Iris pigment epithelial cell (primary cell): ENCODE data around the gene FUCA1.
A peak's percentile ranks its signal among the peaks of the same experiment; 100 is the strongest.

ENCODE experiments used
- DNase-seq: peaks from one replicate; pipeline ENCODE4 v3.0.0-alpha.2; 2011; ENCODE audit warnings: low read depth

The FUCA1 gene

GRCh38 chr1:23801338-23801748, 66.7 kb downstream of the FUCA1 start:
- no peak for DNase-seq

- peak; percentile 95 for DNase-seq
Observed at GRCh38 chr1:23800400-23801337, 67.4 kb downstream of the FUCA1 start, which contains the start of gene GALE. GALE (minus strand) TSS chr1:23800754; CDS start chr1:23799007, 1,747 bp downstream.

- peak; percentile 82 for DNase-seq
Observed at GRCh38 chr1:23799570-23800399, 68.3 kb downstream of the FUCA1 start.

- DNase-seq, result no peak
Observed at GRCh38 chr1:23799255-23799569, 68.9 kb downstream of the FUCA1 start.

GRCh38 chr1:23798662-23799142, 69.4 kb downstream of the FUCA1 start:
- no peak for DNase-seq

- no peak for DNase-seq
Observed at GRCh38 chr1:23797478-23798448, 70.3 kb downstream of the FUCA1 start.

- no peak for DNase-seq
Observed at GRCh38 chr1:23796466-23797271, 71.4 kb downstream of the FUCA1 start.

GRCh38 chr1:23795676-23796465, 72.2 kb downstream of the FUCA1 start:
- no peak for DNase-seq
